Measurements from ENCODE around the gene ERF. TPM values are rescaled to one million over a fixed set of nuclear protein-coding genes. Genes with fewer than 3 reads are reported as not detected.

The ERF gene
- total and polyA plus RNA-seq, 2 donors (not counting 3 experiments of a cell fraction or from before 2014, with no cell fraction given): 102 to 117 TPM

- no peak for DNase-seq (ENCODE audit: low read depth, low spot score)
- dilution Hi-C loops (cut with MboI; ENCODE audit: extremely low pct_ligation_motif_present, low sequenced_read_pairs): no loop called here
- Histone ChIP-seq H4K20me1 (replicated peaks; ENCODE audit: control insufficient read depth, extremely low read depth, insufficient read depth, low read length) (no peaks in the 10 kb centered on the region), H3K79me2 (ENCODE audit: control insufficient read depth, insufficient read depth, low read length) (peaks cover 20% of the 10 kb centered on the region), H3K9me3 (replicated peaks; ENCODE audit: control insufficient read depth, insufficient read depth, low read length) (no peaks in the 10 kb centered on the region), H3K9ac (replicated peaks; ENCODE audit: extremely low read depth, insufficient read depth, low read length) (no peak overlapping the region), H3K4me2 (ENCODE audit: insufficient read depth, low read length) (no peak overlapping the region), H2AFZ (ENCODE audit: low read depth, low read length) (no peak overlapping the region), H3K27ac (ENCODE audit: insufficient read depth, low read depth, low read length) (no peak overlapping the region), H3K36me3 (ENCODE audit: control insufficient read depth in 2 of 2, extremely low read depth in 1 of 2, insufficient read depth in 2 of 2, low read length in 2 of 2) (peaks cover 14 to 53% of the 10 kb centered on the region in 2 experiments), H3K27me3 (ENCODE audit: control insufficient read depth in 2 of 2, insufficient read depth in 2 of 2, low read length in 2 of 2) (no peaks in the 10 kb centered on the region), H3K9me1 (replicated peaks; ENCODE audit: control insufficient read depth, extremely low read depth, insufficient read depth, low read length) (no peaks in the 10 kb centered on the region), H3K4me3 (replicated peaks in 1 of 3; ENCODE audit: insufficient read depth in 1 of 3, low read depth in 1 of 3, low read length in 3 of 3) (no peak overlapping the region), H3K4me1 (ENCODE audit: control insufficient read depth, extremely low read depth, insufficient read depth, low read length) (peaks cover 24% of the 10 kb centered on the region)
- FAIRE-seq: no peak
- ChIA-PET CTCF (interaction anchor here (1.3 to 1.9 kb wide), 2 partner anchors 9 to 42 kb away, joined by 3 to 8 read pairs; no protein-coding TSS in a partner anchor), POLR2A (no interaction called here)
- intact Hi-C loops (cut with micrococcal nuclease): no loop called here
- no TSS peak for BruUV-seq (replicated peaks)
- TF ChIP-seq EZH2 (IDR thresholded peaks at IDR 0.05; ENCODE audit: borderline replicate concordance, low read depth, low read length, severe bottlenecking) (no peak), CTCF (IDR thresholded peaks at IDR 0.05; ENCODE audit: extremely low read depth in 1 of 2, insufficient read depth in 1 of 2, low read depth in 1 of 2, low read length in 2 of 2) (no peak), POLR2A (IDR thresholded peaks at IDR 0.05; ENCODE audit: low read depth, low read length) (no peak), JUN (IDR thresholded peaks at IDR 0.05; ENCODE audit: borderline replicate concordance, insufficient read depth, insufficient read length, low read depth) (no peak), GATA2 (IDR thresholded peaks at IDR 0.05; ENCODE audit: insufficient read depth, insufficient read length, low read depth, low read length) (no peak), POLR2AphosphoS5 (IDR thresholded peaks at IDR 0.05; ENCODE audit: insufficient read depth, low read depth, low read length) (no peak), MYC (IDR thresholded peaks at IDR 0.05; ENCODE audit: low read depth, low read length) (no peak), MAX (IDR thresholded peaks at IDR 0.05; ENCODE audit: insufficient read depth, insufficient read length) (no peak), FOS (IDR thresholded peaks at IDR 0.05; ENCODE audit: borderline replicate concordance, insufficient read depth, low read length) (no peak)
Measured at GRCh38 chr19:42287827-42288107, 32.8 kb upstream of the ERF start.
